ENCODE measurements around the gene MOG. TPM values are rescaled to one million over a fixed set of nuclear protein-coding genes. Genes with fewer than 3 reads are reported as not detected.

Gene MOG
- total RNA-seq, 1 experiment from 2014 or later = not detected

GRCh38 chr6:29625337-29625930 is 31.5 kb upstream of the MOG start:
- peaks cover 16% of the 10 kb centered on the region for H3K4me1 Mint-ChIP-seq (ENCODE audit: insufficient read depth, unreplicated experiment)
- H3K27ac Mint-ChIP-seq (ENCODE audit: low read depth, unreplicated experiment) = no peak overlapping the region
- no peak overlapping the region for H3K4me3 Mint-ChIP-seq (ENCODE audit: unreplicated experiment)
- BruUV-seq (replicated peaks) = no TSS peak
- POLR2A ChIA-PET = no interaction called here
- intact Hi-C loops (cut with micrococcal nuclease) = no loop called here
- CTCF ChIA-PET = interaction anchor here (1.0 to 1.1 kb wide), 2 partner anchors 18 to 28 kb away, joined by 4 to 5 read pairs; no protein-coding TSS in a partner anchor
- DNase-seq (ENCODE audit: unreplicated experiment) = no peak
- no peaks in the 10 kb centered on the region for H3K9me3 Mint-ChIP-seq (ENCODE audit: unreplicated experiment)
- TF ChIP-seq CTCF (IDR thresholded peaks at IDR 0.05; ENCODE audit: unreplicated experiment) = no peak
- H3K36me3 Mint-ChIP-seq (ENCODE audit: insufficient read depth, unreplicated experiment) = peaks cover 25% of the 10 kb centered on the region
- no peaks in the 10 kb centered on the region for H3K27me3 Mint-ChIP-seq (ENCODE audit: insufficient read depth, unreplicated experiment)

GRCh38 chr6:29626948-29627754 is 29.7 kb upstream of the MOG start:
- no peak for TF ChIP-seq CTCF (IDR thresholded peaks at IDR 0.05; ENCODE audit: unreplicated experiment)
- H3K4me1 Mint-ChIP-seq (ENCODE audit: insufficient read depth, unreplicated experiment) = peaks cover 29% of the 10 kb centered on the region
- H3K27ac Mint-ChIP-seq (ENCODE audit: low read depth, unreplicated experiment) = no peak overlapping the region
- no peaks in the 10 kb centered on the region for H3K27me3 Mint-ChIP-seq (ENCODE audit: insufficient read depth, unreplicated experiment)
- H3K4me3 Mint-ChIP-seq (ENCODE audit: unreplicated experiment) = no peak overlapping the region
- H3K9me3 Mint-ChIP-seq (ENCODE audit: unreplicated experiment) = no peaks in the 10 kb centered on the region
- peaks cover 20% of the 10 kb centered on the region for H3K36me3 Mint-ChIP-seq (ENCODE audit: insufficient read depth, unreplicated experiment)
- ChIA-PET CTCF (interaction anchor here (0.7 to 1.1 kb wide), 2 partner anchors 20 to 134 kb away, joined by 3 to 4 read pairs; no protein-coding TSS in a partner anchor), POLR2A (no interaction called here)
- no TSS peak for BruUV-seq (replicated peaks)
- intact Hi-C loops (cut with micrococcal nuclease) = no loop called here
- DNase-seq (ENCODE audit: unreplicated experiment) = no peak

- Mint-ChIP-seq H3K36me3 (ENCODE audit: insufficient read depth, unreplicated experiment) (peaks cover 22% of the 10 kb centered on the region), H3K27me3 (ENCODE audit: insufficient read depth, unreplicated experiment) (no peaks in the 10 kb centered on the region), H3K4me1 (ENCODE audit: insufficient read depth, unreplicated experiment) (peaks cover 31% of the 10 kb centered on the region), H3K4me3 (ENCODE audit: unreplicated experiment) (peak overlapping the region; percentile 68), H3K9me3 (ENCODE audit: unreplicated experiment) (no peaks in the 10 kb centered on the region), H3K27ac (ENCODE audit: low read depth, unreplicated experiment) (no peak overlapping the region)
- BruUV-seq (replicated peaks) = no TSS peak
- CTCF ChIA-PET = interaction anchor here (0.6 to 1.2 kb wide), 2 partner anchors 22 to 932 kb away, joined by 3 to 4 read pairs; no protein-coding TSS in a partner anchor
- peak; percentile 3 for DNase-seq (ENCODE audit: unreplicated experiment)
- intact Hi-C loops (cut with micrococcal nuclease) = no loop called here
- no peak for TF ChIP-seq CTCF (IDR thresholded peaks at IDR 0.05; ENCODE audit: unreplicated experiment)
- POLR2A ChIA-PET = no interaction called here
Measured at GRCh38 chr6:29627755-29628418, 29.0 kb upstream of the MOG start.

All from MCF 10A (cell line).